GM12874 (cell line): Measurements from ENCODE around the gene TMF1.
A peak's percentile ranks its signal among the peaks of the same experiment; 100 is the strongest.

Source experiments
- TF ChIP-seq, protein P1 (sequence below): IDR thresholded peaks from 2 replicates; pipeline ENCODE4 v1.5.1; 2011; ENCODE audit warnings: low read depth, mild to moderate bottlenecking, control low read depth, low read length, moderate library complexity; ENCODE audit not compliant: insufficient read depth

TMF1 gene

DNA sequence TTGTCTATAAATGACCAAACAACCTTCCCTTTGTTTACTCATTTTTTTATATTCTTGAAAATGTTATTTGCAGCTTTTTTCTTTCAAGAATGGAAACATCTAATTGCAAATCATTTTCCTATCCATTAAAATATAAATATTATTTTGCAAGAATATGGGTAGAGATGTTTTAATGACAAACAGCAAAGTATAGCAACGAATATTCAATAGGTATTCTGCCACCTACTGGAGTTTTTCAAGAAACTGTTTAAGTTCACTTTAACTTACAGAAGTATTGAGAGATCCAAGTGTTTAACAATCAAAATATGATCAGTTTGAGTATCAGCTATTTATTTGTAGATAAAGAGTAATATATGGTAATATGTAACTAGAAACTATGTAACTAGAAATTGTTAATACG, 31.7 kb downstream of the TMF1 start:
- TF ChIP-seq, protein P1, sequence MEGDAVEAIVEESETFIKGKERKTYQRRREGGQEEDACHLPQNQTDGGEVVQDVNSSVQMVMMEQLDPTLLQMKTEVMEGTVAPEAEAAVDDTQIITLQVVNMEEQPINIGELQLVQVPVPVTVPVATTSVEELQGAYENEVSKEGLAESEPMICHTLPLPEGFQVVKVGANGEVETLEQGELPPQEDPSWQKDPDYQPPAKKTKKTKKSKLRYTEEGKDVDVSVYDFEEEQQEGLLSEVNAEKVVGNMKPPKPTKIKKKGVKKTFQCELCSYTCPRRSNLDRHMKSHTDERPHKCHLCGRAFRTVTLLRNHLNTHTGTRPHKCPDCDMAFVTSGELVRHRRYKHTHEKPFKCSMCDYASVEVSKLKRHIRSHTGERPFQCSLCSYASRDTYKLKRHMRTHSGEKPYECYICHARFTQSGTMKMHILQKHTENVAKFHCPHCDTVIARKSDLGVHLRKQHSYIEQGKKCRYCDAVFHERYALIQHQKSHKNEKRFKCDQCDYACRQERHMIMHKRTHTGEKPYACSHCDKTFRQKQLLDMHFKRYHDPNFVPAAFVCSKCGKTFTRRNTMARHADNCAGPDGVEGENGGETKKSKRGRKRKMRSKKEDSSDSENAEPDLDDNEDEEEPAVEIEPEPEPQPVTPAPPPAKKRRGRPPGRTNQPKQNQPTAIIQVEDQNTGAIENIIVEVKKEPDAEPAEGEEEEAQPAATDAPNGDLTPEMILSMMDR, result no peak

- TF ChIP-seq, protein P1, result no peak
Observed at GRCh38 chr3:69016901-69017300, 35.2 kb downstream of the TMF1 start.

- TF ChIP-seq, protein P1, result no peak
Observed at GRCh38 chr3:69016102-69016501, 36.0 kb downstream of the TMF1 start.

DNA sequence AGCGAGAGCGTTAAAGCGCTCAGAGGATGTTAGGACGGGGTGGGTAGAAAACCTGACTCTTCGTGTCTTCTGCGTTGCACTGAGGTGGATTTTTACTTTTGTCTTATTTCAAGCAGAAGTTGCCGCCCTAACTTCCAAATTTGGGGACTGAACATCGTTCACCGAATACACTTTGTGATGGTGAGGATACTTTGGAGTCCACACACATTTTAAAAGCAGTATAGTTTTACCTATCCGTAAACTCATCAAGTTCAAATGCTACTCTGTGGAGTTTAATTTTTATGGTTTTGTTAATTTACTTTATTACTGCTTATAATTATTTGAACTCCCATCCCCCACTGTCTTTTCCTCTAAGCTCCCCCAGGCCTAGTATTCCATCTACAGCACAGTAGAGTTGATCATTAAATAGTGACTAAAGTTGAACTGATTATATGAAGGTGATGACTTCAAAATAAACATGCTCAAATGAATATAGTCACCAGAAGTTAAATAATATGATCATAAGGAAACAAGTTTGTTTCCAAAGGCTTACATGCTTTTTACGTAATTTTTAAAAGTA, 38.0 kb downstream of the TMF1 start:
- TF ChIP-seq, protein P1, result no peak

- TF ChIP-seq, protein P1, result peak; percentile 78
Observed at GRCh38 chr3:69013253-69014021, 38.7 kb downstream of the TMF1 start, which contains the start of gene EOGT. TSS of gene EOGT (minus strand) at chr3:69013684. CDS start at chr3:69009846, 3,838 bp downstream.

GRCh38 chr3:69012800-69013252, 39.3 kb downstream of the TMF1 start:
- TF ChIP-seq, protein P1, result peak; percentile 42

- TF ChIP-seq, protein P1, result no peak
Observed at GRCh38 chr3:69012100-69012799, 39.9 kb downstream of the TMF1 start.
